Measurements from ENCODE around the gene IGSF11.
"Not testable (repeated sequence)": the region's sequence is repeated elsewhere in the genome, so short reads cannot be mapped to it uniquely, and the experiment has no call there.

Gene IGSF11

GRCh38 chr3:118988198-118989130 is 46.2 kb downstream of the IGSF11 start:
- no peak for DNase-seq (ENCODE audit: low read depth in 2 of 2)

DNA sequence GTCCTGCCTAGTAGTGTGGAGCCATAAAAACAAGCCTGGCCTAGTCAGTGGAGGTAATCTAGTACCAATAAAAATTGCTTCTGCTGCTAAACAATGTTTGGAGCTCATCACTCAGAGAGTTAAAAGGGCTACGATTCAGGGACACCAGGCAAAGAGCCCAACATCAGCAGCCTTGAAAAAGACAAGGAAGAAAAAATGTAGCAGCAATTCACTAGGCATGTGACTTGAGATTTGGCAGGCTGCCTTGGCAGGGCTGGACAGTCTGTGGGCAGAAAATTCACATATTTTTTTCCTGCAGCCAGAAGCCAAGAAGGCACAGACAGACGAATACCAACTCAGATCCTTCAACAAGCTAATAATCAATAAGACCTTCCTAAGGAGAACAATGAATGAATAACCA is 47.2 kb downstream of the IGSF11 start:
- DNase-seq (ENCODE audit: low read depth in 2 of 2) = no peak

GRCh38 chr3:118986734-118987133 is 47.9 kb downstream of the IGSF11 start:
- DNase-seq (ENCODE audit: low read depth in 2 of 2) = no peak

DNA sequence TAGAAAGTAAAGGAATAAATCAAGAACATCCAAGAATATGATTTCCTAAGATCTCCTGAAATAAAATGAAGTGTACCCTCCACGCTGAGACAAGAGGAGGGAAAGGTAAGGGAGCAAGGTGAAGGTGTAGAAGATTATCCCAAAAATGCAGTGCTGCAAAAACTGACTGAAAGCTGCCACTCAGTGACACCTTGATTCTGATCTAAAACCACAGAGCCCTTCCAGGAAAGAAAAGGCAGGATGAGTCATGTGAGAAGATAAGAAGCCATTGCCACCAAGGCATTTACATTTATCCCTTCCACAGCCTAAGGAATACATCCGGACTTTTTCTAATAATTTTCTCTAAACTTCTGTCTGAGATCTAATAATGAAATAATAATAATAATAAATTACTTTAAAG is 49.9 kb downstream of the IGSF11 start:
- no peak for DNase-seq (ENCODE audit: low read depth in 2 of 2)

GRCh38 chr3:118981494-118982134 is 53.0 kb downstream of the IGSF11 start:
- DNase-seq (ENCODE audit: low read depth in 2 of 2) = no peak

- DNase-seq (ENCODE audit: low read depth in 2 of 2) = no peak
Observed at GRCh38 chr3:118980832-118981231, 53.8 kb downstream of the IGSF11 start.

DNA sequence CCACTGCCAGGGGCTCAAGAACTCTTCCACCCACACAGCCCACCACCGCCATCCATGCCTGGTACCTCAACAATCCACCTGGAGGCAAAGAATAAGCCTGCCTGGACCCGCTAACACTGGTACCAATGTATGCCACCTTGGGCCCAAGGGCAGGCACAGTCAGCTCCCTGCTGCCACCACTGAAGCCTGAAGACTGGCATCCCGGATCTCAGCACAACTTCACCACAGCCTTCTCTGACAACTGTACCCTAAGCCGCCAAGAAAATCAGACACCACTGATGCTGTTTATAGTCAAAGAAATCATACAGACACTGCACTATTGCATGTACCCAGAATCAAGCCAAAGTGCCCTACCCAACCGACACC is 56.3 kb downstream of the IGSF11 start:
- DNase-seq (ENCODE audit: low read depth in 2 of 2) = no peak

DNA sequence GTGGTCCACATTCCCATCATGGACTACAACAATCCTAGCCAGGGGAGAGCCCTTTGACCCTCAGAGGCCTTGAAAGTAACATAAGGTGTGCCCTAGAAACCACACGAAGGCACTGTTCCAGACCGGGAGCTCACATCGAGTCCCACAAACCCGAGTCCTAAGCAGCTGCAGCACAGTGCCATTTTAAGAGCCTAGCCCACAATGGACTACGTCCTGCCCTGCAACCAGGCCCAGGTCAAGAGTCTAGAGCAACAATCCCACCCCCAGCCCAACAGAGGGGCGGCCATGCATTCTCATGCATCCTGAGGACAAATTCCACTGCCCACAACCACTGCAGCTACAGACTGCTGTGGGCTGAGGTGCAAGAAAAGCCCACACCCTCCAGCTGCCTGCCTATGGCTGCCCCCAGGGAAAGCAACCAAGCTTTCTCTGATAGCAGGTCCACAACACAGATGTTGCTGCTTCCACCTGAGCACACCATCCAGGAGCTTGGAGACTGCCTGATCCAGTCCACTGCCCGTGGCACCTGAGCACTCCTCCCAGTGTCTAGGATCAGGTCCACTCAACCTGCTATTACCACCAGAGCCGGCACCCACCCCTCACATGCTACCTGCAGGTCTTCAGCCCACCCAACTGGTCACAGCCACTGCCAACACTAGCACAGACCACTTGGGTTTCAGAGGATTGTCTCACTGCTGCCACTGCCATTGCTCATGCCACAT is 56.8 kb downstream of the IGSF11 start:
- no peak for DNase-seq (ENCODE audit: low read depth in 2 of 2)

GRCh38 chr3:118977118-118977517 is 57.5 kb downstream of the IGSF11 start:
- no peak for DNase-seq (ENCODE audit: low read depth in 2 of 2)

DNA sequence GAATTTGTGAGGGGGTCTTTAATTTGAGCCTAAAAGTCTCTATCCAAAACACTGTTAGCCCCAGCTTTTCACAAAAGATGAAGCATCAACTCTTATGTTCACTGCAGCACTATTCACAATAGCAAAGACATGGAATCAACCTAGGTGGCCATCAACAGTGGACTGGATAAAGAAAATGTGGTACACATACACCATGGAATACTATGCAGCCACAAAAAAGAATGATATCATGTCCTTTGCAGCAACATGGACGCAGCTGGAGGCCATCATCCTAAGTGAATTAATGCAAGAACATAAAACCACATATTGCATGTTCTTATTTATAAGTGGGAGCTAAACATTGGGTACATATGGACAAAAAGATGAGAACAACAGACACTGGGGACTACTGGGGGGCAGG is 59.2 kb downstream of the IGSF11 start:
- DNase-seq (ENCODE audit: low read depth in 2 of 2) = not testable (repeated sequence)

- DNase-seq (ENCODE audit: low read depth in 2 of 2) = no peak
Observed at GRCh38 chr3:118974356-118975097, 60.1 kb downstream of the IGSF11 start.

DNA sequence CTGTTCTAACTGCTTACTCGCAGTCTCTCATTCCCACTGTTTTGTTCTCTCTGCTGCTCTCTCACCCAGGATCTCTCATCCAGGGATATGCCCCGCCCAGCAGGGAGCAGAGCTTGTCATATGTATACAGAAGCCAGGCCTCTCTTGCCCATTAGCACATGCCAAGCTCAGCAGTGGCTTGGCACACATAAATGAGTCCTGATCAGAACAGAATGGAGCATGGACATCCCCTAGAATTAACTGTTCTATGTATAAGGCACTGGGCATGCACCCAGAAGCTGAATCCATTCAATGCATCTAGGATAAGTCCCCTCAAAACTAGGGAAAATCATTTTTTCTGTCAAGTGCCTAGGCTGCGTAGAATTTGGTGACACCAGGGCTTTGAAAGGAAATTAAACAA is 61.6 kb downstream of the IGSF11 start:
- DNase-seq (ENCODE audit: low read depth in 2 of 2) = no peak

DNA sequence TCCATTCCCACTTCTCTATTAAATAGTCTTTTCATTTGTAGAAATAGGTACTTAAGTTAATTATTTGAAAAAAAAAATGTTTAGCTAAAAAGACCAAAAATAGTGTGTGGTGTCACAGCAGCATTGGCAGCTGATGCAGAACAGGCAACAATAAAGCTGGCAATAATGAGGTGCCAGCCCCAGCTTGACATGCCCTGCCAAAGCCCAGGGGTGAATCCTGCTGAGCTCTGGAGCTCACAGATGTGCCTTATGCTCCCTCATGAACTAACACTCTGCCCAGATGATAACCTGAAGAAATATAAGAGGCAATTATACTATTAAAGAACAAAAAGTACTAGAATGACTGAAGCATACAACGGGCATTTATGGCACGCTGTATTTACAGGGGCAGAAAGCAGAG is 63.8 kb downstream of the IGSF11 start:
- no peak for DNase-seq (ENCODE audit: low read depth in 2 of 2)

DNA sequence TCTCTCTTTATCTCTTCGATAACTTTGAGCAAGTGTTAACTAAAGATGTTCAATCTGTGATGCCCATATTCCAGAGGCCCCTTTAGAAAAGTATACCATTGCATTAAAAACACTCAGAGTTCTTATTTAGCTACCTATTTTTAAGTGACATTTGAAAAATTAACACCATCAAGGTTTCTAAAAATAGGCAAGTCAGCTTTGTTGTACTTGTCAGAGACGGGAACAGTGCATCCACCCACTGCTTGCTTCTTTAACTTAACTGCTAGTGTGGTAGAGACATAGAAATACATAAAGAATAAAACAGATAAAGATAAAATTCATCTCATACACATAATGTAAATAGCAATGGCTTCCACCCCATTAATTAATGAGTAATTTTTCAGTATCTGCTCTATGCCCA is 66.0 kb downstream of the IGSF11 start:
- no peak for DNase-seq (ENCODE audit: low read depth in 2 of 2)

GRCh38 chr3:118968111-118968510 is 66.5 kb downstream of the IGSF11 start:
- no peak for DNase-seq (ENCODE audit: low read depth in 2 of 2)

GRCh38 chr3:118966700-118967099 is 67.9 kb downstream of the IGSF11 start:
- no peak for DNase-seq (ENCODE audit: low read depth in 2 of 2)

DNA sequence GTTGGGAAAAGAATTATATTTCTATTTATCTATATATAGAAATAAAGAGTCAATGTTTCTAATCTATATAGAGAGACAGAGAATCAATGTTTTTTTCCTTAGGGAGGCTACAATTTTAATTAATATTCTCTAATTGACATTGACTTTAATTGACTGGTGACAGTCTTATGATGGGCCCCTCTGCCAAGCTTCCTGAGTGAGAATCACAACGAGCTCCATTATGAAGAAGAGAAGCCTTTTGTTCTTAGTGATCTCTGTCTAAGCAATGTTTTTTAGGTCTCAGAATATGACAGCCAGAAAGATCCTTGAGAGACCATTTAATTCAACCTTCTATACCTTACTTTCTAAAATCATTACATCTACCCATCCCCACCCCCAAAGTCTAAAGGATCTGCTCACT is 70.9 kb downstream of the IGSF11 start:
- DNase-seq (ENCODE audit: low read depth in 2 of 2) = no peak

DNA sequence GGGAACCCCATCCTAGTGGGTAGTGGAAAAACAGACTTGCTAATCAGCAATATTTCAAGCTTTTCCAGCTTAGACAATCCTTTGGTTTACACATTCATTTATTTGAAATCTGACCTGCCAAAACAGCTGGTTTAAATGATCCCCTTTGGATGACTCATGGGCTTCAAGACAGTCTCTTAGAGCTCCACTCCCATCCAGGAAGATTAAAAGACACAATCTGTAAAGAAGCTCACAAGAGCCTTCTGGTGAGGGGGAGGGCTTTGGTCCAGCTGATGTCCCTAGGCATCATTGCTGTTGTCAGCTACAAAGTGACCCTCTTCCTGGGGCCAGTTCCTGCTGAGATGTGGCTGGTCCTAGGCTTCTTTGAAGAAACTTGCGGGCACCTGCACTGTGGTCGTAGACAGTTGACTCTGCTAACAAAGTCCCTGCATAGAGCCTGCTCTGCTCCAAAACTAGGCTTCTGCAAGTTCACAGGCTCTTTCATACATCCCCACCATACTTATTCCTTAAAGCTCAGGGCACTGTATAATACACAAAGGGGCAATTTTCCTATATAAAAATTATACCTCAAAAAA is 73.7 kb downstream of the IGSF11 start:
- no peak for DNase-seq (ENCODE audit: low read depth in 2 of 2)

DNA sequence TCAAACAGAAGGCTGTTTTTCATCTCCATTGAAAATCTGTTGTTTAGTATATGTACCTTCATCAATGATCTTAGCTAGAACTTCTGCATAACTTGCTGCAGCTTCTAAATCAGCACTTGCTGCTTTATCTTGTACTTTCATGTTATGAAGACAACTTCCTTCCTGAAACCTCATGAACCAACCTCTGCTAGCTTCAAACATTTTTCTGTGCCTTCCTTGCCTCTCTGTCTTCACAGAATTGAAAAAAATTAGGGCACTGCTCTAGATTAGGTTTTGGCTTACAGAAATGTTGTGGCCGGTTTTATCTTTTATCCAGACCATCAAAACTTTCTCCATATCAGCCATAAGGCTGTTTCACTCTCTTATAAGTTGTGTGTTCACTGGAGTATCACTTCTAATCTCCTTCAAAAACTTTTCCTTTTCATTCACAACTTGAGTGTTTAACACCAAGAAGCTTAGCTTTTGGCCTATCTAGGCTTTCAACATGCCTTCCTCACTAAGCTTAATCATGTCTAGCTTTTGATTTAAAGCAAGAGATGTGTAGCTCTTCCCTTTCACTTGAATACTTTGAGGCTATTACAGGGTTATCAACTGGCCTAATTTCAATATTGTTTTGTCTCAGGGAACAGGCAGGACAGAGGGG is 78.6 kb downstream of the IGSF11 start:
- no peak for DNase-seq (ENCODE audit: low read depth in 2 of 2)

DNA sequence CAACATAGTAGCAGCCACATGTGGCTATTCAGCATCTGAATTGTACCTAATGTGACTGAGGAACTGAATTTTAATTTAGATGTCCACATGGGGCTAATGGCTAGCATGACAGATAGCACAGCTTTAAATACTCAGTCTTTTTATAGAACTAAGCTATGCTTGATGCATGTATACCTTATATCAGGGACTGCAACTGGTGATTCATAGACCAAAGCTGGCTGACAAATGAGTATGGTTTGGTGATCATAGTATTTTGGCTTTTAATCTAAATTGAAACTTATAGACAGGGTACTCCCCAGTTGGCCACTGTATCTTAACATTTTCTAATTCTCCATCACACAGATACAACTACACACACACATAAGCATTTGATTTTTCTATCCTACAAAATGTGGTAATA is 83.6 kb downstream of the IGSF11 start:
- DNase-seq (ENCODE audit: low read depth in 2 of 2) = no peak

DNA sequence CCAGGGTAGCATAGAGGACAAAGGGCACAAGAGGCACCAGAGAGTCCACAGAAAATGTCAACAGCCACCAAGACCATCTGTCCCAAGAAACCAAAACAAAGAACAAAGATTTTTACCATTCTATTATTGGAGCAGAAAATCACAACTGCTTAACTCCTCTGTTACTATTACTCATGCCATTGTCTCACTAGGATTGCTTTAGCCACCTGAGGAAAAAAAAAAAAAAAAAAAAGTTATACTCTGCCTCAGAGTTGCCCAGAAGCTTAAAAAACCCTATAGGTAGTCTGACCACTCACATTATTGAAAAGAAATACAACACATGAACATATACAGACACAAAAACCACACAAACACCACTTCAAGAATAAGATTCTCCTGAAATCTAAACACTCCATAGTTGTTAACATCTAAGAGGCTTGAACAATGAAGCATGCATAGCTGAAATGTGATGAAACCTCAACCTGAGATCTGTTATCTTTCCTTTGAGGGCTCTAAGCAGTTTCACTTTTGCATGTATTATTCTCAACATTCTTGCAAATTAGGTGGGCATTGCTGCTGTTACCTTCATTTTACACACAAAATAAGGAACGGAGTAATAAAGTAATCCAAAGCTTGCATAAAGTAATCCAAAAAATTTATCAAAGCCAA is 85.4 kb downstream of the IGSF11 start:
- DNase-seq (ENCODE audit: low read depth in 2 of 2) = no peak
